ENCODE data around the gene DENND1B.
"Not testable (repeated sequence)": the region's sequence is repeated elsewhere in the genome, so short reads cannot be mapped to it uniquely, and the experiment has no call there.

Gene DENND1B

DNA sequence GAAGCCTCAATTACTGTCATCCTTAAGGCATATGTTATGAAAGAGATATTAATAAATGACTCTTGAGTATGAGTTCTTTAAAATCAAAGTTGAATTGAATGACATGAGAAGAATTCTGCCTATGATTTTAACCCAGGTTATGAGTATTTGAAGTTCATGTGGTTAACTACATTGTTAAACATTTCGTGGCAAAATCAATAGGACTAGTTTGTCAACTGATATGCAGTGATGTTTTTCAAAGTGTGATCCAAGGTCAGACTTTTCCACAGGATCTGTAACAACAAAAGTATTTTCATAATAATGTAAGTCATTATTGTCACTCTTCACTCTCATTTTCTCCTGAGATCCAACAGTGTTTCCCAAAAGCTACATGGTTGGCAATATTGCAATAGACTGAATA lies 189.5 kb downstream of the DENND1B start:
- DNase-seq (ENCODE audit: low spot score) = no peak
- TF ChIP-seq, protein P1, sequence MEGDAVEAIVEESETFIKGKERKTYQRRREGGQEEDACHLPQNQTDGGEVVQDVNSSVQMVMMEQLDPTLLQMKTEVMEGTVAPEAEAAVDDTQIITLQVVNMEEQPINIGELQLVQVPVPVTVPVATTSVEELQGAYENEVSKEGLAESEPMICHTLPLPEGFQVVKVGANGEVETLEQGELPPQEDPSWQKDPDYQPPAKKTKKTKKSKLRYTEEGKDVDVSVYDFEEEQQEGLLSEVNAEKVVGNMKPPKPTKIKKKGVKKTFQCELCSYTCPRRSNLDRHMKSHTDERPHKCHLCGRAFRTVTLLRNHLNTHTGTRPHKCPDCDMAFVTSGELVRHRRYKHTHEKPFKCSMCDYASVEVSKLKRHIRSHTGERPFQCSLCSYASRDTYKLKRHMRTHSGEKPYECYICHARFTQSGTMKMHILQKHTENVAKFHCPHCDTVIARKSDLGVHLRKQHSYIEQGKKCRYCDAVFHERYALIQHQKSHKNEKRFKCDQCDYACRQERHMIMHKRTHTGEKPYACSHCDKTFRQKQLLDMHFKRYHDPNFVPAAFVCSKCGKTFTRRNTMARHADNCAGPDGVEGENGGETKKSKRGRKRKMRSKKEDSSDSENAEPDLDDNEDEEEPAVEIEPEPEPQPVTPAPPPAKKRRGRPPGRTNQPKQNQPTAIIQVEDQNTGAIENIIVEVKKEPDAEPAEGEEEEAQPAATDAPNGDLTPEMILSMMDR (IDR thresholded peaks at IDR 0.05; ENCODE audit: borderline replicate concordance, control extremely low read depth, extremely low read depth, insufficient read depth, missing control alignments) = no peak
- in situ Hi-C loops (cut with MboI; ENCODE audit: low sequenced_read_pairs, unreplicated experiment) = no loop called here

DNA sequence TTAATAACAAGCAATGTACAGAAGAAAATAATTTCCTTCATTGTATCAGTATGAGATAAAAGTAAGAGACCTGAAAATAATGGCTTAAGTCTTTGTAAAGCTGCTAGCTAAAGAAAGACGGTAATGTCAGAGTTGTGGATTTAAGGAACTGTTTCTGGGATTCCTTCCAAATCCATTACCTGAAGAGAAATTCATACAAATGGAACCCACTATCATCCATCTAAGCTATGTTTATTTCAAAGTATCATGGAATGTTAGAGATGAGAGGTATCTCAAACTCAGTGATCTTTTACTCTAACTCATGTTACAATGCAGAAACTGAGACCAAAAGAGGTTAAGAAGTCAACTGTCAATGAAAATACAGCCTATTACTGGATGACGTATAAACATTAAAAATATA lies 197.7 kb downstream of the DENND1B start:
- TF ChIP-seq, protein P1 (IDR thresholded peaks at IDR 0.05; ENCODE audit: borderline replicate concordance, control extremely low read depth, extremely low read depth, insufficient read depth, missing control alignments) = no peak
- no peak for DNase-seq (ENCODE audit: low spot score)
- in situ Hi-C loops (cut with MboI; ENCODE audit: low sequenced_read_pairs, unreplicated experiment) = no loop called here

DNA sequence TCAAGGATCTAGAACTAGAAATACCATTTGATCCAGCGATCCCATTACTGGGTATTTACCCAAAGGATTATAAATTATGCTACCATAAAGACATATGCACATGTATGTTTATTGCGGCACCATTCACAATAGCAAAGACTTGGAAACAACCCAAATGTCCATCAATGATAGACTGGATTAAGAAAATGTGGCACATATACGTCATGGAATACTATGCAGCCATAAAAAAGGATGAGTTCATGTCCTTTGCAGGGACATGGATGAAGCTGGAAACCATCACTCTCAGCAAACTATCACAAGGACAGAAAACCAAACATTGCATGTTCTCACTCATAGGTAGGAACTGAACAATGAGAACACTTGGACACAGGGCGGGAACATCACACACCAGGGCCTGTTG lies 199.7 kb downstream of the DENND1B start:
- DNase-seq (ENCODE audit: low spot score); in situ Hi-C loops (cut with MboI; ENCODE audit: low sequenced_read_pairs, unreplicated experiment): not testable (repeated sequence)

DNA sequence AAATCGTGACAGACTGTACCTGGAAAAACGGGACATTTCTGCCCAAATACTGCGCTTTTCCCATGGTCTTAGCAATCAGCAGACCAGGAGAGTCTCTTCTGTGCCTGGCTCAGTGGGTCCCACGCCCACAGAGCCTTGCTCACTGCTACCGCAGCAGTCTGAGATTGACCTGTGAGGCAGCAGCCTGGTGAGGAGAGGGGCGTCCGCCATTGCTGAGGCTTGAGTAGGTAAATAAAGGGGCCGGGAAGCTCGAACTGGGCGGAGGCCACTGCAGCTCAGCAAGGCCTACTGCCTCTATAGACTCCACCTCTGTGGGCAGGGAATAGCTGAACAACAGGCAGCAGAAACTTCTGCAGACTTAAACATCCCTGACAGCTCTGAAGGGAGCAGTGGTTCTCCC lies 203.1 kb downstream of the DENND1B start:
- in situ Hi-C loops (cut with MboI; ENCODE audit: low sequenced_read_pairs, unreplicated experiment) = no loop called here
- no peak for DNase-seq (ENCODE audit: low spot score)
- TF ChIP-seq, protein P1 (IDR thresholded peaks at IDR 0.05; ENCODE audit: borderline replicate concordance, control extremely low read depth, extremely low read depth, insufficient read depth, missing control alignments) = no peak

DNA sequence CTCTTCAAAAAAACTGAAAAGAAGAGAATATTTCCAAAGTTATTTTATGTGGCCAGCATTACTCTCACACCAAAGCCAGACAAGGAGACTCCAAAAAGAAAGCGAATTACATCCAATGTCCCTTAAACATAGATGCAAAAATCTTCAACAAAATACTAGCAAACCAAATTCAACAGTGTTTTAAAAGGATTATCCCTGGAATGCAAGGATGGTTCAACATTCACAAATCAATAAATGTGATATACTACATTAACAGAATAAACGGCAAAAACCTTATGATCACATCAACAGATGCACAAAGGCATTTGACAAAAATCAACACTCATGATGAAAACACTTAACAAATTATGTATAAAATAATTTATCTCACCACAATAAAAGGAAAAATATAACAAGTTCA lies 207.8 kb downstream of the DENND1B start:
- no peak for DNase-seq (ENCODE audit: low spot score)
- TF ChIP-seq, protein P1 (IDR thresholded peaks at IDR 0.05; ENCODE audit: borderline replicate concordance, control extremely low read depth, extremely low read depth, insufficient read depth, missing control alignments) = no peak
- in situ Hi-C loops (cut with MboI; ENCODE audit: low sequenced_read_pairs, unreplicated experiment) = no loop called here

DNA sequence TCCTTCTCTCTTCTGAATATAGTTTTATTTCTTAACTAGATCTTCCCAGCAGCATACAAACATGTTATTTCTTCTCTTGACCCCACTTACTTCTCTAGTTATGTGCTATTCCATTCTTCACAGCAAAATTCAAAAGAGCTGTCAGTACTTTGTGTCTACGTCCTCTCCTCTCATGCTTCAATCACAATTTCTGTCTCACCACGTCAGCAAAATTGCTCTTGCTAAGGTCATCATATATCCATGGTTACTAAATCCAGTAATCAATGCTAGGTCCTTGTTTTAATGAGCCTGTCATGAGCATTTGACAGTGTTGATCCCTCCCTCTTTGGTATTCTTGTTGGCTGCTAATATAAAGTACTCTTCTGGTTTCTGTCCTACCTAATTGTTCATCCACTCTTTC lies 214.2 kb downstream of the DENND1B start:
- in situ Hi-C loops (cut with MboI; ENCODE audit: low sequenced_read_pairs, unreplicated experiment) = no loop called here
- DNase-seq (ENCODE audit: low spot score) = no peak
- TF ChIP-seq, protein P1 (IDR thresholded peaks at IDR 0.05; ENCODE audit: borderline replicate concordance, control extremely low read depth, extremely low read depth, insufficient read depth, missing control alignments) = no peak

DNA sequence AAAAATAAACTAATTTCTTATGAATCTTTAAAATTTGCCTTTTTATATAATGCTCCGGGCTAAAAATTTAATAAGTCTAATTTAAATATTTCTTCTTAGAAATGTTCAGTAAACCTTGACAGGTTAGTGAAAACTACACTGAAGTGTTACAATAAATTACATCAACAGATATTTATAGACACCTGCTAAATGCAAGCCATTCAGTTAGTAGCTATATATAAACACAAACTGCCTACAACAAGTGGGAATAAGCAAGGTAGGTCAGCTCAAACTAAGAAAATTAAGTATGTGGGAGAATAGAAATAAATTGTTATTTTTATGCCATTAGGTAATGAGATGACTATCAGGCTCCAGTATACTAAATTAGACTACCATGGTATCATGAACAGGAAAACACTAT lies 215.6 kb downstream of the DENND1B start:
- in situ Hi-C loops (cut with MboI; ENCODE audit: low sequenced_read_pairs, unreplicated experiment) = no loop called here
- no peak for DNase-seq (ENCODE audit: low spot score)
- TF ChIP-seq, protein P1 (IDR thresholded peaks at IDR 0.05; ENCODE audit: borderline replicate concordance, control extremely low read depth, extremely low read depth, insufficient read depth, missing control alignments) = no peak

Data from GM13976 (cell line).